ENCODE data around the gene B4GALNT1.
"Not testable (repeated sequence)": the region's sequence is repeated elsewhere in the genome, so short reads cannot be mapped to it uniquely, and the experiment has no call there.

B4GALNT1 gene

DNA sequence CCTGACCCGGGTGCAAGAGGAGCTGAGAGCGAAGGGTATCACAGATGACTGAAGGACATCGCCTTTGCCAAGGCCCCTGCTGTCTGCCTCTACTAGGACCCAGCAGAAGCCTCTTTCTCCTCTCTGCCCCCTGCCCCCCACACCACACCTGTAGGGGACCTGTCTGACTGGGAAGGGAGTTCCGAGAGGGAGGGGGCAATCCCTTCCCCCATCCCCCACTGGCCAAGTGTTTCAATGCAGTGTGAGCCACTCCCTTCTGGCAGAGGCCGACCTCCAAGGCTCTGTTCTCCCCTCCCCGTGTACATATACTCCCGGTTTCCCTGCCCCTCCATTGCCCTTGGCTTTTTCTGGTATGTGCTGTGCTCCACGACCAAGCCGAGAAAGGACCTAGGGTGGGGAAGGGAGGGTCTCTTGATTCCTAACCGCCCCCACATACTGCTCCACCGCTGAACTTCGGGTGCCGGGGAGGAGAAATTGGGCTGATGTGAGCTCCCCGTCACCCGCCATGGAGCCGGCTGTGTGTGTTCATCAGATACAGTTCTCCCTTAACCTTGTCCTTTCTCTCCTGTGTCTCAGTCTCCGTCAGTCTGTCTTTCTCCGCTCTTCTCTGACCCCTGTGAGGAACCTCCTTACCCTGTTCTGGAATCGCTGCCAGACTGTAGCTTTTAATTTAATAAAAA lies 23.8 kb downstream of the B4GALNT1 start:
- no peak for DNase-seq (ENCODE audit: low read depth)

DNA sequence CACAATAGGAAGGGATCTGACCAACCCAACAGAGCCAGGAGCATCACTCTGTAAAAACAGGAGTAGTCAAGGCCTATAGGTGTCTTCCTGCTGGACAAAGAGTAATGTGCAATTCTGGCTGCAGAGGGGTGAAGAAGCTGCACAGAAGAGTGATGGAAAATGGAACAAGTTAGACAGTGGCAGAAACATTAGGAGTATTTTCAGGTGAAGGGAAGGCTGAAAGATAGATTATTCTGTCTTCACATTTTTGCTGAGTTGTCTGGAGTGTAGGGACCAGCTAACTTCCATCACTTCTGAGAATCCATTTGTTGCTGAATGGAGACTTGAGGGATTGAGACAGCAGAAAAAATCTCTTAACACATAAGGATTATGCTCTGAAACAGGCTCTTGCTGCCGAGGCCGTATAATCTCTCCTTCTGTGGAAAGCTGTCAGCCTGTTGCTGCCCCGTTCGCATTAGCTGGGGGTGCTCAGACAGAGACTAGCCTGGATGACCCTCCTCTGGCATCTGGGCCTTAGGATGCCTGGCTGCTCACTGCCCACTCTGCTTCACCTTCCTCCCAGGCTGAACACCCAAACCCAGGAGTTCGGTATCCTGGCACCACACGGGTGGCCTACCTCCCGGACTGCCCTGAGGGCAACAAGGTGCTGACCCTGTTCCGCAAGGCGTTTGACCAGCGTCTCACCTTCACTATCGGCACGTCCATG lies 24.9 kb downstream of the B4GALNT1 start:
- DNase-seq (ENCODE audit: low read depth), result no peak

DNA sequence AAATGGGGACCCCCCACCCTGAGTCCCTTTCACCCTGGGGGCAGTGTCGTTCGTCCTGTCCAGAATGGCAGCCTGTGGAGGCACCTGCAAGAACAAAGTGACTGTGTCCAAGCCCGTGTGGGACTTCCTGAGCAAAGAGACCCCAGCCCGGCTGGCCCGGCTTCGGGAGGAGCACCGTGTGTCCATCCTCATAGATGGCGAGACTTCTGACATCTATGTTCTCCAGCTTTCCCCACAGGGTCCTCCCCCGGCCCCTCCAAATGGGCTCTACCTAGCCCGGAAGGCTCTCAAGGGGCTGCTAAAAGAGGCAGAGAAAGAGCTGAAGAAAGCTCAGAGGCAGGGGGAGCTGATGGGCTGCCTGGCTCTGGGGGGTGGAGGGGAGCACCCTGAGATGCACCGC lies 26.2 kb downstream of the B4GALNT1 start:
- no peak for DNase-seq (ENCODE audit: low read depth)

DNA sequence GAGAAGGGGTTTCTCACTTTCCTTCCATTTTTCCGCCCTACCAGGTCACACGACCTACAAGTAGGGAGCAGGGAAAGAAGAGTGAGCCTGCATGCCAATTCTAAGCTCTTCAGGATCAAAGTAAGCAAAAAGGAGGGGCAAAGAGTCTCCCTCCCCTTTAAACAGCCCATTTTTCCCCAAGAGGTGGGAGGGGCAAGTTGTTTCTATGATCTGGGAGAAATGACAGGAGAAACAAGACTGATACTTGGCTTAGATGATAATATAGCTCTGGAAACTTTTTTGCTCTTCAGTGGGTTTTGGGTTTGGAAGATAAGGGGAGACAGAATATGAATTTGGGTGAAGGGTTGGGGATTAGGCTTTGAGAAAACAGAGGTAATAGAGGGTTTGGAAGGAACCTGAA lies 26.6 kb downstream of the B4GALNT1 start:
- no peak for DNase-seq (ENCODE audit: low read depth)

DNA sequence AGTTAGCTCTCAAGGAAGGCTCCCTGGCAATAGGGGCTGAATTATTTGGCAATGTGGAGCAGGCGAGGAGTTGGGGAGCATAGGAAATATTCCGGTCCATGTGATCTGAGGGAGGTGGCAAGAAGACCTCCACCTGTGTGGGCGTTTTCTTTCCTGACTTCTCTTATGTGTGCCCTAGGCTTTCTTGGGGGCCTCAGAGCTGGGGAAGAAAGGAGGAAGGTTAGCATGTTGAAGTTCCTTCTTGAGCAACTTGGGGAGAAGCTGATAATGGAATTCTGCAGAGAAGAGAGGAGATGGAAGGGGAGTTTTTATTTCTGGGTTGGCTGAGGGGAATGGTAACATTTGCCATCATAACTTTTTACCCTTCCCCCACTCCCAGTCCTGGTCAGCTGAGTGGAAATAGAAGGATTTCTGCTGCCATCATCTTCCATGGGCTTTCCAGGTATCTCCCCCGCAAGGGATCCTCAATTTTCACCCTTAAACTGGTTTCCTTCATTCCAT lies 27.1 kb downstream of the B4GALNT1 start:
- DNase-seq (ENCODE audit: low read depth), result no peak

DNA sequence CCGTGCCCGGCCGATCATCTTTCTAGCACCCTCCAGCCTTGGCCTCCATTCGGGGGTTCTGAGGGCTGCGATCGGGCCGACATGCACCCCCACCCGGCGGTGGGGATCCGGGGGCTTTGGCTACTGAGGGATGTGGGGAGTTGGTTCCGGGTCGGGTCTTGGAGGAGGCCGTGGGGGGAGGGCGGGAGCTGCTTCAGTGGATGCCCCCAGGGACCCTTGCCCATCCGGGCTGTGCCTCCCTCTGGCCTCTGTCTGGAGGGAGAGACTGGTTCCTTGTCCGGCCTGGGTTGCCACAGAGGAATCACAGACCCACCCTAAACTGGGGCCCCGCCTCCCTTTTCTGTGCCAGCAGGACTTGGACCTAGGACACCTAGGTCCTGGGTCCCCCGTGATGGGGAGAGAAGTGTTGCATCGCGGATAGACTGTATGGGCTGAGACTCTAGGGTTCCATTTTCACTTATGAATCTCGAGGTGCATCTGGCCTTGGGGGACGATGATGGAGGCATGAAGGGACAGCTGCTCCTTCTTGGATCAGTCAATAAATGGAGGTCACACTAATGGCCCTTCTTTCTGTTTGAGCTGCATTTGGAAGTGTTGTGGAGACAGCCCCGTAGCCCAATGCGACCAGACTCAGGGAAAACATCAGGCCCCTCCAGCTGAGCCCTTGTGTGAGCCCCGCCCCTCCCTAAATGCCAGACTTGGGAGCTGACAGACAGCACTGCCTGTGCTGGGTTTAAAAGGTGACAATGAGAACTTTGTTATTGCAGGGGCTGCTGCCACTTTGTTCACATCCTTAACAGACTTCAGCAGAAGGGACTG lies 27.8 kb downstream of the B4GALNT1 start:
- no peak for DNase-seq (ENCODE audit: low read depth)

DNA sequence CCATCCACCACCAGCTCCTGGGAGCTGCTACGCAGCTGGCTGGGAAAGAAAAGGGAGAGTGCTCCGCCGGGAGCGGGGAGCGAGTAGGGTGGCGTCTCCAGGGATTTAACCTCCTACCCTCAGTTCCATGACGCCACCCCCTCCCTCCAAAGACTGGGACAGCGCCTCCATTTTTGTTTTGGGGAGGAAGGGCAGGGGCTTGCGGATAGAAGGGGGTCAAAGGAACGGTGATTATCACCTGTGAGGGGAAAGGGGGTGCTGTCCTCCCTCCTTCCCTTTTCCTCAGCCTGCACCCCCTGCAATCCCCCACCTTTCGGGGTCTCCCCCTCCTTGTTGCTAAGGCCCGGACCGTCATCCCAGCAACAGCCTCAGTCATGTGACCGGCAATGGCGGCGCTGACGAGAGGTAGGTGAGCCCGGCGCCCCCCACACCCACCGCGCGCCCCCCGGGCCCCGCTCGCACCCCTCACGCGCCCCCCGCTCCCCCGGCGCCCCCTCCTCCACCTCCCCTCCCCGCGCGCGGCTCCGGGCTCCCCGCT lies 28.5 kb downstream of the B4GALNT1 start, which contains the start of gene DTX3:
Gene DTX3, plus strand, starts transcription at position 371 of the 538 bp plus-strand sequence. CDS start 1,694 bp downstream, outside the sequence.
- DNase-seq (ENCODE audit: low read depth), result no peak

DNA sequence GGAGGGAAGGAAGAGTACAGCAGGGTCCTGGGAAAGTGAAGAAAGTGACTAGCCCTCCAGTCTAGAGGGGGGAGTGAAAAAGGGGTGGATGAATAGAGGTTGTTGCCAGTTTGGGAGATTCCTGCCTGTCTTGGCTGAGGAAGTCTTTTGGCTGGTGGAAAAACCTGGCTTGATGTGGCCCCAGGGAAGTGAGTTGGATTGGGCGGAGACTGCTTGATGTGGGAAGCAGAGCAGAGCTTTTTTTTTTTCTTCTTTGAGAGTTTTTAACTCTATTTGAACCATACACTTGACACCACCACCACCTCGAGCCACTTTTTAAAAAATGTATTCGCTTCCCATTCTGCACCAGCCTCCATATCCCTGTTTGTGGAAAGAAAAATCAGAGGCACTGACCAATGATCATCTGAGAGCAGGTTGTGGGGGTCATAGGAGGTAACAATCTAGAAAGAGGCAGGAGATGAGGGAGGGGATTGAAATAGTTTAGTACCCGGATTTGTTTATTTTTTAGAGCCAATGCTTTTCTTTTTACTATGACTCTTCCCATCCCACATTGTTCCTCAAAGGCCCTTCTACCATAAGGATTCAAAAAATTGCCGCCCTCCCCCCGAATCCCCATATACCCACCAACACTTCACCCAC lies 29.1 kb downstream of the B4GALNT1 start:
- no peak for DNase-seq (ENCODE audit: low read depth)

DNA sequence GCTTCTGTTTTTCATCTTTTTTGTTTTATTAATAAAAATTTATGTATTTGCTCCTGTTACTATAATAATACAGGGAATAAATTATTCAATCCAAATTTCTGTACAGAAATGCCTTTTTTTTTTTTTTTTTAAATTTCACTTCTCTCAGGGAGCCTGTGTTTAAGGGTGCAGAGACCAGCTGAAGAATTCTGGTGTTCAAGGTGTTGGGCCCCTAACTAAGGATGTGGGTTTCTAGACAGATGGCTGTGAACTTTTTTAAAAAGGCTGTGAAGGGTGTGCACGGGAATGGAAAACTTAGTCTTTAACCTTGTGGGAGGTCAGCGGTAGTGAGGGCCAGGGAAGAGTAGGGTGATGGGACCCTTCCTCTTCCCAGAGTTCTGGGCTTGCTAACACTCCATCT lies 29.7 kb downstream of the B4GALNT1 start:
- DNase-seq (ENCODE audit: low read depth), result no peak

DNA sequence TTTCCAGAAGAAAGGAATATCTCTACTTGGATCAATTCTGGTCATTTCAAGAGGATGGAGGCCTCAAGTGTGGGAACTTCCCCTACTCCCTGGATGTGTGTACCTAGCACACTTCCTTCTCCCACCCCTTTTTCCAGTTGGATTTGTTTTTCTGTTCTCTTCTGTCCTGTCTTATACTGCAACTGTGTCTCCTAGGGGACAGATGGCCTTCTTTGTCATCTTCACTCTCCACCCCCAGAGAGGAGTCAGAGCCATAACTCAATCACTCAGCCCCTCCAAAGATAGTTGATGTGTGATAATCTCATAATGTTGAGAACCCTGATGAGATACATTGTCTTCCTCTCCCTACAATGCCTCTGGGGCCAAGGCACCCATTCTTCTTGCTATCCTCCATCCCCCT lies 30.5 kb downstream of the B4GALNT1 start:
- no peak for DNase-seq (ENCODE audit: low read depth)

DNA sequence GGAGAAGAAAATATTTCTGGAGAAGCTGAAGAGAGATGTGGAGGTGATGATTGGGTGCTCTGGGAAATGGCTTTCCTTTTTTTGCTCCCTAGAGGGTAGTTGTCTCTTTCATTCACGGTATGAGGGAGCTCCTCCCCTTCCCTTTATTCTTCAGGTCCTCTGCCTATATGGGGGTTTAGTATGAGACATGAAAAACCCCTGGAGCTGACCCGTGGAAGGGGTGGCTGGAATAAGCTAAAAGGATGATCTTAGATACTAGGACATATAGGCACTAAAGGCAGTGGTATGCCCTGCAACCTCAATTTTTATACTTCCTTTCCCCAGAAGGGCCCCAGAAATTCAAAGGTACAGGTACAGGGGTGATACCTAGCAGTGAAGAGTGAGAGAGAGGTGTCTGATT lies 32.6 kb downstream of the B4GALNT1 start:
- no peak for DNase-seq (ENCODE audit: low read depth)

DNA sequence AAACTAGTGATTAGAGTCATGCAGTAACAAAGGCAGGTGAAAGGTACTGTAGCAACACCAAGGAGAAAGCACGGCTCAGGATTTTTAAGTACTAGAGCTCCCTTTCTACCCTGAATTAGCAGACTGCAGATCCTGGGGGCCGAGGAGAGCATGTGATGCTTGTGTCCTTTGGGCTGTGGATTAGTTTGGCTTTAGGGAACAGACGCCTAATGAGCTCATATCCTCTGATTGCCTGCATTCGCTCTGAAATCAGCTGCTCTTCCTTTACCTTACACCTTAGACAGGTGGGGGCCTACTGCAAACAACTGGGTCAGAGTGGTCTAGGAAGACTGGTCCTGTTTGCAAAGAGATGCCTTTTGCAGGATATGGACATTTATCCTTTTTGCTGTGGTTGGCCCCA lies 39.8 kb downstream of the B4GALNT1 start:
- DNase-seq (ENCODE audit: low read depth), result no peak

DNA sequence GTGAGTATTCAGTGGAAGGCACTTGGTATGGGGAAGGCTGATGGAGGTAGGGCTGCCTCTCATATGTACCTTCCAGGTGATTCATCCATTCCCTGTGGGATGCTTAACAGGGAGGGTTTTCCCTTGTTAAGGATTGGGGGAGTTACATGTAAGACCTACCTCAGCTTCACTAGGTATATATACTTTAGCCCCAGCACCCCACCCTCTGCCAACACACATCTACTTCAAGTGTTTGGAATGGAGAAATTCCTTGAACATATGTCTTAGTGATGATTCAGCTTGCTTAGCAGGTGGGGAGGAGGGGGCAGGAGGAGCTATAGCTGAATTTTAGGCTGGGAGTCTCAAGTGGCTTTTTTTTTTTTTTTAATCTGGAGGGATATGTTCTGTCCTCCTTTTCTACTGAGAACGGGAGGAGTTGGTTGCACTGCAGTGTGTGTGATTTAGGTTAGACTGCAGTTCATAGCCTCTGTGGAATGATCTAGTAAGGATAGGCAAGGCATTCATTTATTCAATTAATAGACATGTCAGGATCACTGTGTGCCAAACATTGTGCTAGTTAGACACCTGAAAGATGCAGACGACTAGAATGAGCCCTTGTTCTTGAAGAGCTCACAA lies 40.3 kb downstream of the B4GALNT1 start:
- DNase-seq (ENCODE audit: low read depth), result no peak

DNA sequence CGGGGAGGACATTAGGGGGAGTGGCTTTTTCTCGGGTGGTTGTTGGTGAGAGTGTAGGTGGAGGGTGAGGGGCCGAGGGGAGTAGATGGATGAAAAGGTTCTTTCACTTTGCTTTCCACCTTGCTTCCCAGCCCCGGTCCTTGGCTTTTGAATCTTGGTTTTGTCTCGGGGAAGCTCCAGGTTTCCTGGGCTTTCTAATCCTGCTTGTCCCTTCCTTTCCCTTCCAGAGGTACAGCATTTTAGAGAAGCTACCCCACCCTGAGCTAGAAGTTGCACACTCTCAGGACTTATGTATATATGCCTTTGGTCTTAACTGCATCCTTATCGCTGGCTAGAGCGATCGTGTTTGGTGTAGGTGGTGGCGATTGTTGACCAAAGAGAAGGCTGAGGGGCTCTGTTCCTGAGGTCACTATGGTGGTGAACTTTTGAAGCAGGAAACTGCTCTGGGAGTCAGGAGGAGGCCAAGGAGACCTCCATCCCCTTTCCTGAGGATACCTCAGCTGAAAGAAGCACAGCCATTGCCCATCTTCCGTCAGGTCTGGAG lies 41.1 kb downstream of the B4GALNT1 start:
- no peak for DNase-seq (ENCODE audit: low read depth)

DNA sequence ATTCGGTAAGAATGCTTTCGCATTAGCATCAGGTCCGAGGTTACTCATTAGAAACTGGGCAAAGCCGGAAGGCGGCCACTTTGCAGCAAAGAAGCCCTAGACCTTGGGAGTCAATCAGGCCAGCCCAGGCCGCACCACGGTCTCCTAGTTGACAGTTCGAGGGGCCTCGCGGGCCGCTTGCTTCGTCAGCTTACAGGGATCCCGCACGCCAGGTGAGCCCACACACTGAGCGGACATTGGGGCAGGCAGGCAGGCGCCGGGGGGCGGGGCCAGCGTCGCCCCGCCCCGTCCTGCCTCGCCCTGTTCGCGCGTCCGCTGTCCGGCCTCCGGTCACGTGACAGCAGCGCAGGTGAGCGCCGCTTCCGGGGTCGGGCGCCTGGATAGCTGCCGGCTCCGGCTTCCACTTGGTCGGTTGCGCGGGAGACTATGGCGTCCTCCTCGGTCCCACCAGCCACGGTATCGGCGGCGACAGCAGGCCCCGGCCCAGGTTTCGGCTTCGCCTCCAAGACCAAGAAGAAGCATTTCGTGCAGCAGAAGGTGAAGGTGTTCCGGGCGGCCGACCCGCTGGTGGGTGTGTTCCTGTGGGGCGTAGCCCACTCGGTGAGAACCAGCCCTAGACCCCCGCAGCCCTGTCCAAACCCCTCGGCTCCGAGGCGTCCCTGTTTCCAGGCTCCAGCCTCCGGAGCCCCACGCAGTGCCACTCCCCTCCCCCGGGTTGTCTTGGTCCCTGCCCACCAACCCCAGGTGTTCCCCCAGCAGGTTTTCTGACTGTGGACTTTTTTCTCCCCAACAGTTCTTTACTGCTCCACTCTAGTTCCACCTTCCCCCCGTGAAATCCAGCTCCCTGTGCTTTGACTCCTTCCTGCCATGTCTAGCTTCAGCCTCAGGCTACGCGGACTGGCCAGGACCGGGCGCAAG lies 41.9 kb downstream of the B4GALNT1 start, which contains the start of gene PIP4K2C:
Gene PIP4K2C, plus strand, starts transcription at position 329 of the 918 bp plus-strand sequence. Its CDS starts 98 bp downstream, at position 427.
- peak; percentile 67 for DNase-seq (ENCODE audit: low read depth)

DNA sequence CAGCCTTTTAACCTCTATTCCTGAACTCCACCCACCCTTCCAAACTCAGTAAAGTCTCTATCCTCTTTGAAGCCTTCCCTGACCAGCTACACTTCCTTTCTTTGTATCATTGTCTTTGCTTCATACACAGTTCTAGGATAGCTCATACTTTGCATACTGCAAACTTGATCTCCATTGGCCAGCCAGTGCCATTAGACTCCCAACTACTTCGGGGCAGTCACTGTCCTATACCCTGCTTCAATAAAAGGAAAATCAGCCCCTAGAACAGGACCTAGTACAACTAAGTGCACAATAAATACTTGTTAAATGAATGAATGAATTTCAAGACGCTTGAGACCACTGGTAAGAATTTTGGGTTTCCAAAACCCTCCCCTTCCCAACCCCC lies 42.5 kb downstream of the B4GALNT1 start:
- no peak for DNase-seq (ENCODE audit: low read depth)

DNA sequence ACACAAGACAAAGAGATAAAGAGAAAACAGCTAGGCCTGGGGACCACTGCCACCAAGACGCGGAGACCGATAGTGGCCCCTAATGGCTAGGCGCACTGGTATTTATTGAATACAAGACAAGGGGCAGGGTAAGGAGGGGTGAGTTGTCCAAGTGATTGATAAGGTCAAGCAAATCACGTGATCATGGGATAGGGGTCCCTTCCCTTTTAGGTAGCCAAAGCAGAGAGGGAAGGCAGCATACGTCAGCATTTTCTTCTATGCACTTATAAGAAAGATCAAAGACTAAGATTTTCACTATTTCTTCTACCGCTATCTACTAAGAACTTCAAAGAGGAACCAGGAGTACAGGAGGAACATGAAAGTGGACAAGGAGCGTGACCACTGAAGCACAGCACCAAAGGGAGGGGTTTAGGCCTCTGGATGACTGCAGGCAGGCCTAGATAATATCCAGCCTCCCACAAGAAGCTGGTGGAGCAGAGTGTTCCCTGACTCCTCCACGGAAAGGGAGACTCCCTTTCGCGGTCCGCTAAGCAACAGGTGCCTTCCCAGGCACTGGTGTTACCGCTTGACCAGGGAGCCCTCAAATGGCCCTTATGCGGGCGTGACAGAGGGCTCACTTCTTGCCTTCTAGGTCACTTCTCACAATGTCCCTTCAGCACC lies 43.9 kb downstream of the B4GALNT1 start:
- not testable (repeated sequence) for DNase-seq (ENCODE audit: low read depth)

DNA sequence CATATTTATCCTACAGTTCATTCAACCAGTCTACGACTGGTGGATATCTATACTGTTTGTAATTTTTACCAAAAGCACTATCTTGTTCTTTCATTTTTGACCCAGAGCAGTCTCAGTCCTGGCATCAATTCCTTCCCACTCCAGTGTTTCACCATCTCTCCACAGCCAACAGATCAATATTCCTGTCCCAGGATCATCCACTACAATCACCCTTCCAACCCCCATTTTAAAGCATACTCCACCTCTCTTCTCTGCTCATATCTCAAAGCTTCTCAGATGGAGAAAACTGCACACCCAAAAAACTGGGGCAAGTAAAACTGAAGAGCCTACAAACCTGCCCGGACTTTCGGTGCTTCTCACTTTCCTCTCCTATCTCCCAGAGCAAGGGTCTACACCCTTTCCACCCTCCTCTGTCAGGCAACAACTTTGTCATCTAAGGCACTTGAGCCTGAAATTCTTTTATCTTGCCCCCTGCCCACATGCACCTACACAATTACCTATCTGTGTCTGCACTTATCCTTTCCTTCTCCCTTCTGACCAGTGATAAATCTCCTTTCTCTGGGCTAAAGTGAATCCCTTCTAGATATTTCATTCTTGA lies 46.1 kb downstream of the B4GALNT1 start:
- DNase-seq (ENCODE audit: low read depth), result no peak

DNA sequence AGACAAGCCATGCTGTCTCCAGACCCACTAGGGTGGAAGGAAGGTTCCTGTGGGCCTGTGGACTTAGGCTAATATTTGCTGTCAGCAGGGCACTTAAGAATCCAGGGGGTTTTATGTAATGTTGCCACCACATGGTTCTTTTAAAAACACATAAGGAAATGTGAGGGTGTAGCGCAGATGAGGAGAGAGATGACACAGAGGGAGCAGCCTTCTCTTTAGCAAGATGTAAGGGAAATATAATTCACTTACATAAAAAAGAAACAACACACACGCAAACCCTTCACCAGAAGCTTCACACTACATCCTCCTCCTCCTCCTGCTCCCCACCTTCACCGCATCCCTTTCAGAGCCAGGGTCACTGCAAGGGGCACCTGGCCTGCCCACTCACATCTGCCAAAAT lies 46.9 kb downstream of the B4GALNT1 start:
- DNase-seq (ENCODE audit: low read depth), result no peak

Measured in stimulated activated CD8-positive, alpha-beta memory T cell treated with anti-CD3 and anti-CD28 coated beads, Interleukin-12 subunit alpha, Interleukin-12 subunit beta, amount 100 ng/mL, for 4 hours (primary cell).